GM19467 (cell line): ENCODE measurements around the gene MAPK11.

Source experiments
- ATAC-seq: cut with Tn5 transposase; IDR thresholded peaks from one replicate; pipeline ENCODE4 v1.9.1; 2021; ENCODE audit warnings: mild to moderate bottlenecking, moderate library complexity; ENCODE audit not compliant: unreplicated experiment

Gene MAPK11

GRCh38 chr22:50250555-50251476 lies 19.4 kb downstream of the MAPK11 start, which contains the start of gene HDAC10:
Gene HDAC10 (minus strand): TSS chr22:50251265. CDS start chr22:50251032, 233 bp downstream.
- ATAC-seq, result peak; percentile 35

- ATAC-seq, result no peak
These were observed 20.0 kb downstream of the MAPK11 start for GRCh38 chr22:50250249-50250554.

- no peak for ATAC-seq
These were observed 20.6 kb downstream of the MAPK11 start for GRCh38 chr22:50249341-50250248.

- no peak for ATAC-seq
These were observed 21.7 kb downstream of the MAPK11 start for GRCh38 chr22:50248196-50249081.

GRCh38 chr22:50247748-50248147 lies 22.4 kb downstream of the MAPK11 start:
- ATAC-seq, result no peak

GRCh38 chr22:50246242-50247175 lies 23.7 kb downstream of the MAPK11 start:
- ATAC-seq, result no peak

GRCh38 chr22:50245214-50246072 lies 24.7 kb downstream of the MAPK11 start:
- ATAC-seq, result no peak

GRCh38 chr22:50244420-50245213 lies 25.6 kb downstream of the MAPK11 start, which contains the start of gene TUBGCP6:
Gene TUBGCP6 (minus strand): TSS chr22:50245023. CDS start chr22:50244459, 564 bp downstream.
- peak; percentile 58 for ATAC-seq

- ATAC-seq, result no peak
These were observed 26.3 kb downstream of the MAPK11 start for GRCh38 chr22:50243685-50244419.

- no peak for ATAC-seq
These were observed 27.7 kb downstream of the MAPK11 start for GRCh38 chr22:50242406-50242949.

- no peak for ATAC-seq
These were observed 31.4 kb downstream of the MAPK11 start for GRCh38 chr22:50238755-50239154.

- ATAC-seq, result no peak
These were observed 33.3 kb downstream of the MAPK11 start for GRCh38 chr22:50236731-50237409.

GRCh38 chr22:50233223-50233622 lies 37.0 kb downstream of the MAPK11 start:
- ATAC-seq, result no peak

GRCh38 chr22:50232481-50233151 lies 37.6 kb downstream of the MAPK11 start:
- no peak for ATAC-seq

GRCh38 chr22:50229370-50229769 lies 40.8 kb downstream of the MAPK11 start:
- no peak for ATAC-seq

- ATAC-seq, result no peak
These were observed 41.8 kb downstream of the MAPK11 start for GRCh38 chr22:50228366-50228765.
